Mesothelial cell of epicardium (in vitro differentiated cells): ENCODE data around the gene FGFR4. TPM values are rescaled to one million over a fixed set of nuclear protein-coding genes. Genes with fewer than 3 reads are reported as not detected.

Experiments
- DNase-seq, 2 experiments: peaks; one replicate each; pipeline ENCODE4 v3.0.0; 2021; ENCODE audit warnings: low spot score in 2 of 2; ENCODE audit not compliant: unreplicated experiment in 2 of 2
- H3K27ac Mint-ChIP-seq: 2 replicates; pipeline ENCODE4 v1.8.0; 2021; ENCODE audit warnings: mixed read lengths
- H3K27me3 Mint-ChIP-seq: 2 replicates; pipeline ENCODE4 v1.8.0; 2021; ENCODE audit warnings: low read depth, mixed read lengths
- H3K36me3 Mint-ChIP-seq: 2 replicates; pipeline ENCODE4 v1.8.0; 2021; ENCODE audit warnings: mixed read lengths
- H3K4me1 Mint-ChIP-seq: 2 replicates; pipeline ENCODE4 v1.8.0; 2021; ENCODE audit warnings: mixed read lengths
- H3K4me3 Mint-ChIP-seq: 2 replicates; pipeline ENCODE4 v1.8.0; 2021; ENCODE audit warnings: mild to moderate bottlenecking, moderate library complexity, mixed read lengths
- H3K9me3 Mint-ChIP-seq: 2 replicates; pipeline ENCODE4 v1.8.0; 2021; ENCODE audit warnings: mixed read lengths
- total RNA-seq: library from RNA; stranded (reverse); gene quantifications from 3 replicates; pipeline ENCODE4 v1.2.1, GENCODE V29; 2021
- TF ChIP-seq, protein P1 (sequence below): fragments of 200-600 bp; sonication (generic); IDR thresholded peaks from one replicate; pipeline ENCODE4 v1.5.0; 2021; ENCODE audit warnings: antibody characterized with exemption; ENCODE audit not compliant: unreplicated experiment

Gene FGFR4
- total RNA-seq, 1 donor from 2014 or later = 5.9 TPM

- Mint-ChIP-seq H3K4me1 (no peaks in the 10 kb centered on the region), H3K36me3 (no peaks in the 10 kb centered on the region), H3K9me3 (no peaks in the 10 kb centered on the region), H3K27me3 (no peaks in the 10 kb centered on the region), H3K4me3 (no peak overlapping the region), H3K27ac (no peak overlapping the region)
- no peak for DNase-seq
- TF ChIP-seq, protein P1, sequence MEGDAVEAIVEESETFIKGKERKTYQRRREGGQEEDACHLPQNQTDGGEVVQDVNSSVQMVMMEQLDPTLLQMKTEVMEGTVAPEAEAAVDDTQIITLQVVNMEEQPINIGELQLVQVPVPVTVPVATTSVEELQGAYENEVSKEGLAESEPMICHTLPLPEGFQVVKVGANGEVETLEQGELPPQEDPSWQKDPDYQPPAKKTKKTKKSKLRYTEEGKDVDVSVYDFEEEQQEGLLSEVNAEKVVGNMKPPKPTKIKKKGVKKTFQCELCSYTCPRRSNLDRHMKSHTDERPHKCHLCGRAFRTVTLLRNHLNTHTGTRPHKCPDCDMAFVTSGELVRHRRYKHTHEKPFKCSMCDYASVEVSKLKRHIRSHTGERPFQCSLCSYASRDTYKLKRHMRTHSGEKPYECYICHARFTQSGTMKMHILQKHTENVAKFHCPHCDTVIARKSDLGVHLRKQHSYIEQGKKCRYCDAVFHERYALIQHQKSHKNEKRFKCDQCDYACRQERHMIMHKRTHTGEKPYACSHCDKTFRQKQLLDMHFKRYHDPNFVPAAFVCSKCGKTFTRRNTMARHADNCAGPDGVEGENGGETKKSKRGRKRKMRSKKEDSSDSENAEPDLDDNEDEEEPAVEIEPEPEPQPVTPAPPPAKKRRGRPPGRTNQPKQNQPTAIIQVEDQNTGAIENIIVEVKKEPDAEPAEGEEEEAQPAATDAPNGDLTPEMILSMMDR = no peak
Measured at GRCh38 chr5:177117441-177118045, 30.8 kb downstream of the FGFR4 start.

DNA sequence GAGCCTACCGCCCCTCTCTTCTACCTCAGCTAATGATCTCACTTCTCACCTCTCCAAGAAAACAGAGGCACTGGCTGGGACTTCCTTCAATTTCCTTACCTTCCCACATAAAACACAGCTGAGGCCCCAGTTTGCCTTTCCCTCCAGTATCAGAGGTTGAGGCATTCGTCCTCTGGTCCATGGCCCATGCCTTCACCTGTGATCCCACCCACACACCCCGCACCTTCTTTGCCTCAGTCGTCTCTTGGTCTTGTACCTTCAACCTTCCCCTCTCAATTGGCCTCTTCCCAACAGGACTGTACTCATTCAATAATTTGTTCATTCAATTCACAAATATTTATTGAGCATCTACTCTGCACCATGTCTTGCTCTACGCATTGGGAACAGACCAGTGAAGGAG lies 35.9 kb downstream of the FGFR4 start:
- TF ChIP-seq, protein P1 = no peak
- no peaks in the 10 kb centered on the region for H3K4me1 Mint-ChIP-seq
- H3K36me3 Mint-ChIP-seq = no peaks in the 10 kb centered on the region
- no peak overlapping the region for H3K4me3 Mint-ChIP-seq
- no peaks in the 10 kb centered on the region for H3K9me3 Mint-ChIP-seq
- H3K27me3 Mint-ChIP-seq = no peaks in the 10 kb centered on the region
- no peak overlapping the region for H3K27ac Mint-ChIP-seq
- DNase-seq = no peak

DNA sequence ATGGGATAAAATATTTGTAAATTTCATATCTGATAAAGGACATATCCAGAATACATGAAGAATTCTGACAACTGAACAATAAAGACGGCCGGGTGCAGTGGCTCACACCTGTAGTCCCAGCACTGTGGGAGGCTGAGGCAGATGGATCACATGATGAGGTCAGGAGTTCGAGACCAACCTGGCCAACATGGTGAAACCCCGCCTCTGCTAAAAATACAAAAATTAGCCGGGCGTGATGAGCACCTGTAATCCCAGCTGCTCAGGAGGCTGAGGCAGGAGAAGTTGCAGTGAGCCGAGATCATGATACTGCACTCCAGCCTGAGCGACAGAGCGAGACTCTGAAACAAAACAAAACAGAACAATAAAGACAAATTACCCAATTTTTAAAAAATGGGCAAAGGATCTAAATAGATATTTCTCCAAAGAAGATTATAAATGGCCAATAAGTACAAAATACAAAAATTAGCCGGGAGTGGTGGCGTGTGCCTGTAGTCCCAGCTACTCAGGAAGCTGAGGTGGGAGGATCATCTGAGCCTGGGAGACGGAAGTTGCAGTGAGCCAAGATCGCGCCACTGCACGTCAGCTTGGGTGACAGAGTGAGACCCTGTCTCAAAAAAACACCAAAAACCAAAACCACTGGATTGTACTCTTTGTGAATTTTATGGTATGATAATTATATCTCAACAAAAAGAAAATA lies 37.2 kb downstream of the FGFR4 start:
- Mint-ChIP-seq H3K4me3 (no peak overlapping the region), H3K36me3 (no peaks in the 10 kb centered on the region), H3K27me3 (no peaks in the 10 kb centered on the region), H3K4me1 (no peaks in the 10 kb centered on the region), H3K27ac (no peak overlapping the region), H3K9me3 (no peaks in the 10 kb centered on the region)
- TF ChIP-seq, protein P1 = no peak
- DNase-seq = no peak

GRCh38 chr5:177124486-177124991 lies 37.8 kb downstream of the FGFR4 start:
- no peaks in the 10 kb centered on the region for H3K9me3 Mint-ChIP-seq
- H3K4me3 Mint-ChIP-seq = no peak overlapping the region
- H3K4me1 Mint-ChIP-seq = no peaks in the 10 kb centered on the region
- DNase-seq = no peak
- no peaks in the 10 kb centered on the region for H3K27me3 Mint-ChIP-seq
- TF ChIP-seq, protein P1 = no peak
- H3K27ac Mint-ChIP-seq = no peak overlapping the region
- no peaks in the 10 kb centered on the region for H3K36me3 Mint-ChIP-seq

DNA sequence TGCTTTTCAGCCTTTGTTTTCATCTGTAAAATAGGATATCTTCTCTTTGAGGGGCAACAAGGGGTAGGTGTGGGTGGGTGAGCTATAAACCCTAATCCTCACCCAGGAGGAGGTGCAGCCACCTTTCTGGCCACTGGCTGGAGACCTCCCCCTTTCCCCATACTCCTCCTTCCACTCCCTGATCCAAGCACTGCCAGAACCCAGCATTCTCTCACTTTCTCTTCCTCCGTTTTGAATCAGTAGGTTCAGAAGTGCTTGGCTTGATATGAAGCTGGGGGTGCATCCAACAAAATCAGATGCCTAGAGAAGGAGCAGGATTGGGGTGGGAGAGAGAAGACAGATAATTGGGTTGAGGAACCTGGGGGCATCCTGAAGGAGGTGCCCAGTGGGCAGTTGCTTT lies 40.1 kb downstream of the FGFR4 start:
- Mint-ChIP-seq H3K27ac (no peak overlapping the region), H3K36me3 (no peaks in the 10 kb centered on the region)
- TF ChIP-seq, protein P1 = no peak

More for the DNA sequence above, 40.1 kb downstream of the FGFR4 start:
- no peak for DNase-seq
- no peaks in the 10 kb centered on the region for H3K9me3 Mint-ChIP-seq
- no peaks in the 10 kb centered on the region for H3K4me1 Mint-ChIP-seq
- H3K4me3 Mint-ChIP-seq = no peak overlapping the region
- H3K27me3 Mint-ChIP-seq = no peaks in the 10 kb centered on the region
